Suppressor macrophage treated with lipopolysaccharide for 1 hour (primary cell): Measurements from ENCODE around the gene SIRT6.
A peak's percentile ranks its signal among the peaks of the same experiment; 100 is the strongest.
"Not testable (repeated sequence)": the region's sequence is repeated elsewhere in the genome, so short reads cannot be mapped to it uniquely, and the experiment has no call there.

Experiments
- DNase-seq, 3 donors: peaks; one replicate each; pipeline ENCODE4 v3.0.0-alpha.2; 2020 to 2022

SIRT6 gene

DNA sequence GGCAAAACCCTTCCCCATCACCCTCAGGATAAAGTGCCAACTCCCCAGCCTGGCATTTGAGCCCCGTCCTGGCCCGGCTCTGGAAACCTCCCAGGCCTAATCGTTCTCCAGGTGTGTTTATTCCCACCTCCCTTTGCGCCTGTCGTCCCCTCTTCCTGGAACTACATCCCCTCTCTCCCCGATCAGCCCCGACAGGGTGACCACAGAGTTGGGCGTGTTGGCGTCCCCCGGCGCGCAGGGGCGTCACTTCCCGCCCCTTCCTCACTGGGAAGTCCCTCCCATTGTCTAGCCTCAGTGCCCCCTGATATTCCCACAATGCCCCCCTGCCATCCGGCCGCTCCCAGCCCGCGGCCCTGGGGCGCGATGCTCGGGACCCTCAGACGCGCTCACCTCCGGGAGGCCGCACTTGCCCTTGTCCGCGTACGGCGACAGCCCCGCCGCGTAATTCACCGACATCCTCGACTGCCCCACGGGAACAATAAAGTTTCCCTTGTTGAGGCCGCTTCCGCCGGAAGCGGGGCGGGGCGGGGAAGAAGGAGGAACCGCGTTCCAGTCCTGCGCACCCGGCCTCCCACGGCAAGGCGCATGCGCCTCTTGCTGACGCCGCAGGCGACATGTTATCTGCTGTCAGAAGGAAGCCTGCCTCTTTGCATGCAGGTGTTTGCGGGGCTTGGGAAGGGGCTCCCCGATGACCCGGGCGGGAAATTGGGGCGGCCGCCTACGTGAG lies at the start of gene SIRT6, which contains the start of gene ANKRD24:
TSS of gene SIRT6 (minus strand) at position 480 of the 727 bp plus-strand sequence. CDS start at position 456, 24 bp downstream.
TSS of gene ANKRD24 (plus strand) at position 606 of the 727 bp plus-strand sequence. CDS start 3,737 bp downstream, outside the sequence.
- peak; percentile 97 to 99 (median 99) for DNase-seq

- DNase-seq: not testable (repeated sequence)
Observed at GRCh38 chr19:4232139-4232538, 49.8 kb upstream of the SIRT6 start.

- not testable (repeated sequence) for DNase-seq
Observed at GRCh38 chr19:4231521-4231920, 49.2 kb upstream of the SIRT6 start.

DNA sequence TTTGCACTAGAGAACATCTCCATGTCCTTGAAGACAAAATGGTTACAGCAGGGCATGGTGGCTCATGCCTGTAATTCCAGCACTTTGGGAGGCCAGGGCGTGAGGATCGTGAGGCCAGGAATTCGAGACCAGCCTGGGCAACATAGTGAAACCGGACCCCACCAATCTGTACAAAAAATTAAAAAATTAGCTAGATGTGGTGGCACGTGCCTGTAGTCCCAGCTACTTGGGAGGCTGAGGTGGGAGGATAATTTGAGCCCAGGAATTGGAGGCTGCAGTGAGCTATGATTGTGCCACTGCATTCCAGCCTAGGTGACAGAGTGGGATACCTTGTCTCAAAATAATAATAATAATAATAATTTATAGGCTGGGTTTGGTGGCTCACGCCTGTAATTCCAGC lies 47.9 kb upstream of the SIRT6 start:
- DNase-seq: not testable (repeated sequence)

DNA sequence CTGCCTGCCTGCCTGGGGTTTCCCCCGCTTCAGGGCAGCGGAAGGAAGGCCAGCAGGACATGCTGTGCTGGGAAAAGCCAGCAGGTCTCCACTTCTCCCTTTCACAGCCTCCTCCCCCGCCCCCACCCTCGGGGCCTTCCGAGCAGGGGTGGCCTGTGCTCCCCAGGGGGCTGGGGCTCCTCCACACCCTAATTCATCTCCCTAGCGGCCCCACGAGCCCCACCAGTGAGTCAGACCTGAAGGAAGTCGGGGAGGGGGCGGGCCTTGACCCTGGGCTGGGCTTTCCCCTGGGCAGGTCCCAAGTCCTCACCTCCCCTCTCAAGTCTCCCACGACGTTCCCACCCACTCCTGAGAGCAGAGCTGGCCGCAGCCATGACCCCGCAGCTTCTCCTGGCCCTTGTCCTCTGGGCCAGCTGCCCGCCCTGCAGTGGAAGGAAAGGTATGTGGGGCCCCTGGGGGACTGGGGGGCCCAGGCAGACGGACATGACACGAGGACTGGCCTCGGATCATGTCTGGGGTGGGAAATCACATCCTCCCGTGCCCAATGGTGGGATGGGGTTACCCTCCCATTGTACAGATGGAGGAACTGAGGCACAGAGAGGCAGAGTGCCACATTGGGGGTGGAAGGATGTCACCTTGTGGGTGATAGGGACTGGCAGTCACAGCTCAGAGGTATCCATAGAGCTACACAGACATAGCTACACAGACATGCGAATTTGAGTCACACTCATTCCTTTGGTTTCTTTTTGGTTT lies 47.0 kb upstream of the SIRT6 start, which contains the start of gene EBI3:
TSS of gene EBI3 (plus strand) at position 345 of the 753 bp plus-strand sequence. CDS start at position 373, 28 bp downstream.
- DNase-seq: peak; percentile 97 to 99 (median 97)

DNA sequence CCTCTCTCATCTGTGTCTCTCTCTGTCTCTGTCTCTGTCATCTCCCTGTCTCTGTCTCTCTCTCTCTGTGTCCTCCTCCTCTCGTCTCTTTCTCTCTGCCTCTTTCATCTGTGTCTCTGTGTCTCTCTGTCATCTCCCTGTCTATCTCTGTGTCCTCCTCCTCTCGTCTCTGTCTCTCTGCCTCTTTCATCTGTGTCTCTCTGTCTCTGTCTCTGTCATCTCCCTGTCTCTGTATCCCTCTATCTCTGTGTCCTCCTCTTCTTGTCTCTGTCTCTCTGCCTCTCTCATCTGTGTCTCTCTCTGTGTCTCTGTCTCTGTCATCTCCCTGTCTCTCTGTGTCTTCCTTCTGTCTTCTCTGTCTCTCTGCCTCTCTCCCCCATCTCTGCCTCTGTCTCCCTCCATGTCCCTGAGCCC lies 46.4 kb upstream of the SIRT6 start:
- no peak for DNase-seq

GRCh38 chr19:4227771-4228170 lies 45.4 kb upstream of the SIRT6 start:
- DNase-seq: no peak

- DNase-seq: peak; percentile 64 to 86 (median 81)
Observed at GRCh38 chr19:4225885-4226284, 43.5 kb upstream of the SIRT6 start.

GRCh38 chr19:4224470-4224869 lies 42.1 kb upstream of the SIRT6 start:
- no peak for DNase-seq

GRCh38 chr19:4220188-4220587 lies 37.8 kb upstream of the SIRT6 start:
- no peak for DNase-seq

DNA sequence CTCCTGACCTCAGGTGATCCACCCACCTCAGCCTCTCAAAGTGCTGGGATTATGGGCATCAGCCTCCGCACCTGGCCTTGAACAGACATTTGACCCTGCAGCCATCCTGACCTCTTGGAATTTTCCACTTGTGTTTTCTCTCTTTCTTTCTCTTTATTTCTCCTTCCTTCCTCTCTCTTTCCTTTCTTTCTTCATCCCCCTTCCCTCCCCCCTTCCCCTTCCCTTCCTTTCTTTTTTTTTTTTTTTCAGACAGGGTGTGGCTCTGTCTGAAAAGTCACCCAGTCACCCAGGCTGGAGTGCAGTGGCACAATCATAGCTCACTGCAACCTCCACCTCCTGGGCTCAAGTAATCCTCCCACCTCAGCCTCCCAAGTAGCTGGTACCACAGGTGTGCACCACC lies 36.2 kb upstream of the SIRT6 start:
- DNase-seq: not testable (repeated sequence)

- DNase-seq: no peak
Observed at GRCh38 chr19:4217429-4218264, 35.3 kb upstream of the SIRT6 start.

GRCh38 chr19:4216846-4217245 lies 34.5 kb upstream of the SIRT6 start:
- no peak for DNase-seq

- no peak for DNase-seq
Observed at GRCh38 chr19:4215807-4216206, 33.4 kb upstream of the SIRT6 start.

GRCh38 chr19:4213116-4213515 lies 30.8 kb upstream of the SIRT6 start:
- DNase-seq: no peak

- no peak for DNase-seq
Observed at GRCh38 chr19:4210166-4210731, 27.9 kb upstream of the SIRT6 start.

DNA sequence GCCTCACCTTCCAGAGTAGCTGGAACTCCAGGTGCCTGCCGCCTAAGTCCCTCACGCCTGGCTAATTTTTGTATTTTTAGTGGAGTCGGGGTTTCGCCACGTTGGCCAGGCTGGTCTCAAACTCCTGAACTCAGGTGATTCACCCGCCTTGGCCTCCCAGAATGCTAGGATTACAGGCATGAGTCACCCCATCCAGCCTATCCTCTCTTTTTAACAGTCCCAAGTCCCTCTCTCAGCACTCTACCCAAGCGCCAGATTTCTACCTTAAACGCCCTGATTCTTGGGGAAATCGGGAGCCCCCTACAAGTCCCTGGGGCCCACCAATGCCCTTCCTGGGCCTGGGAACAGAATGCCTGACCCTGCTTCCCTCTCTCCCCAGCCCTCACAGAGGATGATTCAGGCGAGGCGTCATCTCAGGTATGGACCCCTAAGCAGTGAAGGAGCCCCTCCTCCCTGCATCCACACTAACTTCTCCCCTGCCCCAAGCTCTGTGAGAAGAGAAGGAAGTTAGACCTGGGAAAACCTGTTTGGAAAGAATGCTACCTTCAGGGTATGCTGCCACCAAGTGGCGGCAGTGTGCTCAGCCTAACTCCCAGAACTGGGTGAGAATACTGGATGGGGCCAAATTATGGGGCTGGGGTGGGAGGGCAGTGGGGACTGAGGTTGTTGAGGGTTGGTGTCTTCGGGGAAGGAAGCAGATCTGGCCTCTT lies 26.2 kb upstream of the SIRT6 start:
- DNase-seq: peak; percentile 54 to 65 (median 56)

GRCh38 chr19:4206818-4207484 lies 24.6 kb upstream of the SIRT6 start:
- peak; percentile 24 to 42 (median 31) for DNase-seq

GRCh38 chr19:4201798-4202197 lies 19.4 kb upstream of the SIRT6 start:
- DNase-seq: no peak

- no peak for DNase-seq
Observed at GRCh38 chr19:4200940-4201542, 18.7 kb upstream of the SIRT6 start.
